Measurements from ENCODE around the gene FNDC5.

Gene FNDC5

GRCh38 chr1:32897082-32898049 lies 26.7 kb upstream of the FNDC5 start:
- DNase-seq: no peak

GRCh38 chr1:32896451-32896850 lies 25.7 kb upstream of the FNDC5 start:
- DNase-seq: no peak

GRCh38 chr1:32895325-32896215 lies 24.9 kb upstream of the FNDC5 start:
- no peak for DNase-seq

GRCh38 chr1:32894681-32895080 lies 24.0 kb upstream of the FNDC5 start:
- DNase-seq: no peak

GRCh38 chr1:32894019-32894600 lies 23.4 kb upstream of the FNDC5 start:
- no peak for DNase-seq

- no peak for DNase-seq
Measured at GRCh38 chr1:32893198-32894018, 22.7 kb upstream of the FNDC5 start.

- no peak for DNase-seq
Measured at GRCh38 chr1:32892368-32893197, 21.9 kb upstream of the FNDC5 start.

GRCh38 chr1:32891630-32892029 lies 20.9 kb upstream of the FNDC5 start:
- no peak for DNase-seq

- no peak for DNase-seq
Measured at GRCh38 chr1:32891241-32891570, 20.5 kb upstream of the FNDC5 start.

- DNase-seq: no peak
Measured at GRCh38 chr1:32890516-32891240, 20.0 kb upstream of the FNDC5 start.

- no peak for DNase-seq
Measured at GRCh38 chr1:32889731-32890278, 19.1 kb upstream of the FNDC5 start.

GRCh38 chr1:32888677-32889420 lies 18.1 kb upstream of the FNDC5 start:
- no peak for DNase-seq

- DNase-seq: no peak
Measured at GRCh38 chr1:32888134-32888533, 17.4 kb upstream of the FNDC5 start.

- DNase-seq: no peak
Measured at GRCh38 chr1:32887623-32888022, 16.9 kb upstream of the FNDC5 start.

GRCh38 chr1:32886828-32887414 lies 16.2 kb upstream of the FNDC5 start:
- no peak for DNase-seq

- DNase-seq: no peak
Measured at GRCh38 chr1:32886004-32886827, 15.5 kb upstream of the FNDC5 start, which contains the start of gene HPCA. Gene HPCA, plus strand, starts transcription at chr1:32886491. Its CDS starts 2,408 bp downstream, at chr1:32888899.

- DNase-seq: no peak
Measured at GRCh38 chr1:32885676-32886003, 14.9 kb upstream of the FNDC5 start.

GRCh38 chr1:32884726-32885125 lies 14.0 kb upstream of the FNDC5 start:
- no peak for DNase-seq

- no peak for DNase-seq
Measured at GRCh38 chr1:32884032-32884372, 13.3 kb upstream of the FNDC5 start.
